Neural cell (in vitro differentiated cells): ENCODE results near the gene TRPM2. TPM values are rescaled to one million over a fixed set of nuclear protein-coding genes. Genes with fewer than 3 reads are reported as not detected.

Experiments used
- H2AFZ ChIP-seq: fragments of 200-600, 300-800 bp; sonication (generic), shearing (Covaris generic); 2 replicates; pipeline ENCODE4 v1.6.0; 2014; ENCODE audit warnings: low read depth, mild to moderate bottlenecking, antibody characterized with exemption, low read length, moderate library complexity
- H3F3A ChIP-seq: fragments of 200-600 bp; shearing (Covaris generic); 2 replicates; pipeline ENCODE4 v1.6.1; 2016; ENCODE audit warnings: mild to moderate bottlenecking, moderate library complexity, mixed read lengths, antibody characterized with exemption, low read length; ENCODE audit not compliant: insufficient read depth, poor library complexity, severe bottlenecking
- H3K27ac ChIP-seq: fragments of 200-600, 300-800 bp; sonication (generic), shearing (Covaris generic); 2 replicates; pipeline ENCODE4 v1.5.1; 2014; ENCODE audit warnings: mild to moderate bottlenecking, low read length, moderate library complexity
- H3K27me3 ChIP-seq: fragments of 300-800, 200-600 bp; sonication (generic), shearing (Covaris generic); 2 replicates; pipeline ENCODE4 v1.6.0; 2014; ENCODE audit warnings: mild to moderate bottlenecking, low read depth, low read length, moderate library complexity; ENCODE audit not compliant: insufficient read depth
- H3K36me3 ChIP-seq: fragments of 300-800, 200-600 bp; sonication (generic), shearing (Covaris generic); 2 replicates; pipeline ENCODE4 v1.5.1; 2014; ENCODE audit warnings: mild to moderate bottlenecking, antibody characterized with exemption, low read length, moderate library complexity; ENCODE audit not compliant: insufficient read depth
- H3K4me2 ChIP-seq: fragments of 300-800, 200-600 bp; sonication (generic), shearing (Covaris generic); 2 replicates; pipeline ENCODE4 v1.6.0; 2014; ENCODE audit warnings: mild to moderate bottlenecking, low read length
- H3K4me3 ChIP-seq: fragments of 300-800, 200-600 bp; sonication (generic), shearing (Covaris generic); 2 replicates; pipeline ENCODE4 v1.5.1; 2014; ENCODE audit warnings: mild to moderate bottlenecking, low read length, moderate library complexity
- H3K79me2 ChIP-seq: fragments of 200-600 bp; shearing (Covaris generic); replicated peaks from 2 replicates; pipeline ENCODE4 v1.6.0; 2014; ENCODE audit warnings: mild to moderate bottlenecking, low read length, moderate library complexity; ENCODE audit not compliant: insufficient read depth
- H3K9ac ChIP-seq: fragments of 300-800, 200-600 bp; sonication (generic), shearing (Covaris generic); 2 replicates; pipeline ENCODE4 v1.6.1; 2016; ENCODE audit warnings: mild to moderate bottlenecking, low read length, mixed read lengths
- H3K9me2 ChIP-seq: fragments of 200-600 bp; shearing (Covaris generic); 2 replicates; pipeline ENCODE4 v1.6.1; 2016; ENCODE audit warnings: mild to moderate bottlenecking, low read length, mixed read lengths; ENCODE audit not compliant: insufficient read depth
- H3K9me3 ChIP-seq: fragments of 200-600, 300-800 bp; sonication (generic), shearing (Covaris generic); 2 replicates; pipeline ENCODE4 v1.6.1; 2016; ENCODE audit warnings: mild to moderate bottlenecking, mixed run types, low read length, moderate library complexity, mixed read lengths
- H4K20me1 ChIP-seq: fragments of 200-600 bp; shearing (Covaris generic); 2 replicates; pipeline ENCODE4 v1.6.1; 2016; ENCODE audit warnings: mild to moderate bottlenecking, mixed run types; ENCODE audit not compliant: insufficient read depth
- CTCF ChIP-seq: fragments of 450-650 bp; IDR thresholded peaks from 2 replicates; pipeline ENCODE4 v1.5.1; 2014; ENCODE audit warnings: antibody characterized with exemption, mild to moderate bottlenecking, moderate library complexity; ENCODE audit not compliant: poor library complexity, severe bottlenecking
- EP300 ChIP-seq: fragments of 450-650 bp; conservative IDR thresholded peaks from 2 replicates; pipeline ENCODE4 v1.6.1; 2014; ENCODE audit warnings: antibody characterized with exemption, mild to moderate bottlenecking, moderate library complexity; ENCODE audit not compliant: poor library complexity, severe bottlenecking
- EZH2 ChIP-seq: fragments of 200-600, 300-800 bp; shearing (Covaris generic), sonication (generic); IDR thresholded peaks from 2 replicates; pipeline ENCODE4 v1.6.1; 2014; ENCODE audit warnings: antibody characterized with exemption, low read length, borderline replicate concordance, mild to moderate bottlenecking; ENCODE audit not compliant: insufficient read depth, poor library complexity, severe bottlenecking
- MXI1 ChIP-seq: fragments of 450-650 bp; conservative IDR thresholded peaks from 2 replicates; pipeline ENCODE4 v1.6.1; 2014; ENCODE audit warnings: antibody characterized with exemption, mild to moderate bottlenecking; ENCODE audit not compliant: poor library complexity, severe bottlenecking
- POLR2AphosphoS5 ChIP-seq: IDR thresholded peaks from 2 replicates; pipeline ENCODE4 v1.6.1; 2012
- RAD21 ChIP-seq: fragments of 450-650 bp; conservative IDR thresholded peaks from 2 replicates; pipeline ENCODE4 v1.6.1; 2014; ENCODE audit warnings: antibody characterized with exemption, mild to moderate bottlenecking, moderate library complexity
- REST ChIP-seq: IDR thresholded peaks from 2 replicates; pipeline ENCODE4 v1.6.1; 2012; ENCODE audit warnings: borderline replicate concordance
- SMC3 ChIP-seq: fragments of 450-650 bp; conservative IDR thresholded peaks from 2 replicates; pipeline ENCODE4 v1.6.1; 2014; ENCODE audit warnings: antibody characterized with exemption, mild to moderate bottlenecking, moderate library complexity; ENCODE audit not compliant: poor library complexity
- TAF1 ChIP-seq: IDR thresholded peaks from 2 replicates; pipeline ENCODE4 v1.6.1; 2012; ENCODE audit warnings: low read depth
- polyA plus RNA-seq: library from polyadenylated mRNA; depleted of rRNA; stranded (reverse); fragments of >200 nt; gene quantifications from 2 replicates; pipeline ENCODE4 v1.2.3, GENCODE V29; 2014

The TRPM2 gene
- polyA plus RNA-seq, 1 donor from 2014 or later: 0.14 TPM

- Histone ChIP-seq H3K79me2 (no peaks in the 10 kb centered on the region), H3K27me3 (no peaks in the 10 kb centered on the region), H3K9ac (no peak overlapping the region), H2AFZ (no peak overlapping the region), H3K9me3 (no peaks in the 10 kb centered on the region), H3K27ac (no peak overlapping the region), H3K9me2 (no peaks in the 10 kb centered on the region), H3F3A (no peaks in the 10 kb centered on the region), H3K4me2 (no peak overlapping the region), H4K20me1 (no peaks in the 10 kb centered on the region), H3K36me3 (no peaks in the 10 kb centered on the region), H3K4me3 (no peak overlapping the region)
- TF ChIP-seq POLR2AphosphoS5: no peak
- TF ChIP-seq EZH2: no peak
- no peak for TF ChIP-seq SMC3
- no peak for TF ChIP-seq RAD21
- no peak for TF ChIP-seq TAF1
- no peak for TF ChIP-seq CTCF
- no peak for TF ChIP-seq MXI1
Measured at GRCh38 chr21:44443291-44443890, 90.0 kb downstream of the TRPM2 start.

- Histone ChIP-seq H3K36me3 (no peaks in the 10 kb centered on the region), H3K27me3 (no peaks in the 10 kb centered on the region), H3K9ac (no peak overlapping the region), H3K4me3 (no peak overlapping the region), H3F3A (no peaks in the 10 kb centered on the region), H4K20me1 (no peaks in the 10 kb centered on the region), H3K9me2 (no peaks in the 10 kb centered on the region), H3K9me3 (no peaks in the 10 kb centered on the region), H3K27ac (no peak overlapping the region), H3K79me2 (no peaks in the 10 kb centered on the region), H2AFZ (no peak overlapping the region), H3K4me2 (no peak overlapping the region)
- TF ChIP-seq RAD21: no peak
- no peak for TF ChIP-seq POLR2AphosphoS5
- no peak for TF ChIP-seq SMC3
- TF ChIP-seq CTCF: no peak
- no peak for TF ChIP-seq REST
- TF ChIP-seq EP300: no peak
- TF ChIP-seq MXI1: no peak
- TF ChIP-seq TAF1: no peak
- no peak for TF ChIP-seq EZH2
Measured at GRCh38 chr21:44443891-44444285, 90.5 kb downstream of the TRPM2 start.
